NCI-H1092 (cell line): ENCODE measurements around the gene ETV4.
A peak's percentile ranks its signal among the peaks of the same experiment; 100 is the strongest.

Experiments
- DNase-seq: peaks from one replicate; lab custom pipeline; 2025; lab: John Stamatoyannopoulos, UW

The ETV4 gene

GRCh38 chr17:43546319-43547188 lies at the start of gene ETV4:
Gene ETV4 (minus strand): TSS chr17:43546340. CDS start chr17:43545617, 723 bp downstream.
- DNase-seq: peak; percentile 68

GRCh38 chr17:43595466-43595865 lies 49.3 kb upstream of the ETV4 start:
- no peak for DNase-seq

GRCh38 chr17:43591779-43592562 lies 45.8 kb upstream of the ETV4 start:
- no peak for DNase-seq

- DNase-seq: no peak
Observed at GRCh38 chr17:43591001-43591400, 44.9 kb upstream of the ETV4 start.

GRCh38 chr17:43588664-43589435 lies 42.7 kb upstream of the ETV4 start:
- DNase-seq: no peak

GRCh38 chr17:43588121-43588520 lies 42.0 kb upstream of the ETV4 start:
- no peak for DNase-seq

- DNase-seq: no peak
Observed at GRCh38 chr17:43587647-43588046, 41.5 kb upstream of the ETV4 start.

GRCh38 chr17:43584666-43585102 lies 38.5 kb upstream of the ETV4 start:
- DNase-seq: no peak

GRCh38 chr17:43583332-43583731 lies 37.2 kb upstream of the ETV4 start:
- DNase-seq: no peak

GRCh38 chr17:43581613-43582012 lies 35.5 kb upstream of the ETV4 start:
- DNase-seq: no peak

GRCh38 chr17:43581130-43581529 lies 35.0 kb upstream of the ETV4 start:
- no peak for DNase-seq

- no peak for DNase-seq
Observed at GRCh38 chr17:43579566-43580140, 33.5 kb upstream of the ETV4 start.

GRCh38 chr17:43578699-43579565 lies 32.8 kb upstream of the ETV4 start:
- DNase-seq: peak; percentile 71

GRCh38 chr17:43578404-43578698 lies 32.2 kb upstream of the ETV4 start:
- DNase-seq: no peak

GRCh38 chr17:43577664-43578403 lies 31.7 kb upstream of the ETV4 start:
- no peak for DNase-seq

GRCh38 chr17:43576563-43577229 lies 30.6 kb upstream of the ETV4 start:
- DNase-seq: peak; percentile 38

- DNase-seq: no peak
Observed at GRCh38 chr17:43574896-43575525, 28.9 kb upstream of the ETV4 start.

- DNase-seq: no peak
Observed at GRCh38 chr17:43574348-43574747, 28.2 kb upstream of the ETV4 start.

- DNase-seq: no peak
Observed at GRCh38 chr17:43573579-43574321, 27.6 kb upstream of the ETV4 start.
